Measurements from ENCODE around the gene CHST12.

DNA sequence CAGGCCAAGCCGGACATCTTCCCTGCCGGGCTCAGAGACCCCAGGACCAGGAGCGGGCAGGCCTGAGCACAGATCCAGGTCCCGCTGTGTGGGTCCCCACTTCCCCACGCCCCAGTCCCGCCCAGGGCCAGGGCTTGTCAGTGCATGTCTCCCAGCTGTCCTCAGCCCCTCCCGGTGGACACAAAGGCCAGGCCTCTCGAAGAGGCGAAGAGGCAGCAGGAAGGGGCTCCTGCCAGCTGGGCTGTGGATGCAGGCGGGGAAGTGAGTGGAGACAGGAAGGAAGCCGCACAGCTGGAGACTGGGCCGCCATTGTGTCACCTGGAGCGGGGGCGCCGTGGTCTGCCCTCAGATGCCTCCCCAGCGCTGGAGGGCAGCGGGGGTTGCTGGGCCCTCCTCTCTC is 68.0 kb downstream of the CHST12 start:
- no peak for TF ChIP-seq POLR2A (IDR thresholded peaks at IDR 0.05)
- TF ChIP-seq, protein P1, sequence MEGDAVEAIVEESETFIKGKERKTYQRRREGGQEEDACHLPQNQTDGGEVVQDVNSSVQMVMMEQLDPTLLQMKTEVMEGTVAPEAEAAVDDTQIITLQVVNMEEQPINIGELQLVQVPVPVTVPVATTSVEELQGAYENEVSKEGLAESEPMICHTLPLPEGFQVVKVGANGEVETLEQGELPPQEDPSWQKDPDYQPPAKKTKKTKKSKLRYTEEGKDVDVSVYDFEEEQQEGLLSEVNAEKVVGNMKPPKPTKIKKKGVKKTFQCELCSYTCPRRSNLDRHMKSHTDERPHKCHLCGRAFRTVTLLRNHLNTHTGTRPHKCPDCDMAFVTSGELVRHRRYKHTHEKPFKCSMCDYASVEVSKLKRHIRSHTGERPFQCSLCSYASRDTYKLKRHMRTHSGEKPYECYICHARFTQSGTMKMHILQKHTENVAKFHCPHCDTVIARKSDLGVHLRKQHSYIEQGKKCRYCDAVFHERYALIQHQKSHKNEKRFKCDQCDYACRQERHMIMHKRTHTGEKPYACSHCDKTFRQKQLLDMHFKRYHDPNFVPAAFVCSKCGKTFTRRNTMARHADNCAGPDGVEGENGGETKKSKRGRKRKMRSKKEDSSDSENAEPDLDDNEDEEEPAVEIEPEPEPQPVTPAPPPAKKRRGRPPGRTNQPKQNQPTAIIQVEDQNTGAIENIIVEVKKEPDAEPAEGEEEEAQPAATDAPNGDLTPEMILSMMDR (IDR thresholded peaks at IDR 0.05), result no peak
